ENCODE results near the gene PAEP.

The PAEP gene

GRCh38 chr9:135614821-135615665 lies 53.5 kb downstream of the PAEP start:
- TF ChIP-seq ZNF274 (IDR thresholded peaks at IDR 0.05; ENCODE audit: low read depth, low read length), result no peak
- H3K4me3 ChIP-seq (ENCODE audit: low read length), result no peak overlapping the region

DNA sequence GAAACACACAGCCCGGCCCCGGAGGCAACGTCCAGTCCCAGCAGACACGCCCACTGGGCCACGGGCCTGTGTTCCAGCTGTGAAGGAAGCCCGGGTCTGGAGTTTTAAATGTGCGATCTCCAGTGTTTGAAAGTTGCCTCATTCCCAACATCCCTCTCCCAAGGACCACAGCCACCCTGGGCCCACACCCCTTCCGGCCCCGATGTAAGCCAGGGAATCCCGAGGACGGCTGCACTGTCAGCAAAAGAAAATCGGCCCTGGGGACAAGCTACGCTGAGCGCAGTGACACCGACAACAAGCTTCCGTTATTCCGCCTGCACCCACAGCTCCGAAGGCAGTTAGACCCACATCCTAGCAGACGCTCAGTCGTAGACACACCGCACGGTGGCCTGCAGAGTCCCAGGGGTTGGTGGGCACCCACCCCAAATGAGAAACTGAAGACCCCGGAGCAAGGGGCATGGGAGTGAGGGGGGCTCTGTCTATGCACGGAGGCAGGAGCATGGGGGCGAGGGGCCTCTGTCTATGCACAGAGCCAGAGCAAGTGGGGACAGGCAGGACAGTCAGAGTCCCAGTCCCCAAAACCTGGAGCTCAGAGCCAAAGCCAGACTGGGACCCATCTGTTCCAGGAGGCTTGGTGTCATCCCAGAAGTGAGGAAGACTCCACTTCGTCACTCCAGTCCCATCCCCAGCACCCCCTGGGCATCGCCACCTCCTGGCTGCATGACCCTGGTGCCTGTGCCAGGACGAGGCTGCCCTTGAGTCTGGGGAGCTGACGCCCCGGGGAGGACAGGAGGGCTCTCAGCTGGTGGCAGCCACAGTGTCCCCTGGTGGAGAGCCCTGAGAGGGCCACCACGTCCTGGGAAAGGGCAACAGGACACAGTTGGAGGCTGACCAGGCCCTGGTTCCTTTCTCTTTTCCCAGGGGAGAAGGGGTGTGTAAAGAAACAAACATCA lies 54.4 kb downstream of the PAEP start:
- no peak for TF ChIP-seq ZNF274 (IDR thresholded peaks at IDR 0.05; ENCODE audit: low read depth, low read length)
- no peak overlapping the region for H3K4me3 ChIP-seq (ENCODE audit: low read length)

All from GM08714 (cell line).